ENCODE measurements around the gene ARFIP1. TPM values are rescaled to one million over a fixed set of nuclear protein-coding genes. Genes with fewer than 3 reads are reported as not detected.

The ARFIP1 gene
- total RNA-seq, 2 experiments from 2014 or later = 9.3 to 10.5 TPM

DNA sequence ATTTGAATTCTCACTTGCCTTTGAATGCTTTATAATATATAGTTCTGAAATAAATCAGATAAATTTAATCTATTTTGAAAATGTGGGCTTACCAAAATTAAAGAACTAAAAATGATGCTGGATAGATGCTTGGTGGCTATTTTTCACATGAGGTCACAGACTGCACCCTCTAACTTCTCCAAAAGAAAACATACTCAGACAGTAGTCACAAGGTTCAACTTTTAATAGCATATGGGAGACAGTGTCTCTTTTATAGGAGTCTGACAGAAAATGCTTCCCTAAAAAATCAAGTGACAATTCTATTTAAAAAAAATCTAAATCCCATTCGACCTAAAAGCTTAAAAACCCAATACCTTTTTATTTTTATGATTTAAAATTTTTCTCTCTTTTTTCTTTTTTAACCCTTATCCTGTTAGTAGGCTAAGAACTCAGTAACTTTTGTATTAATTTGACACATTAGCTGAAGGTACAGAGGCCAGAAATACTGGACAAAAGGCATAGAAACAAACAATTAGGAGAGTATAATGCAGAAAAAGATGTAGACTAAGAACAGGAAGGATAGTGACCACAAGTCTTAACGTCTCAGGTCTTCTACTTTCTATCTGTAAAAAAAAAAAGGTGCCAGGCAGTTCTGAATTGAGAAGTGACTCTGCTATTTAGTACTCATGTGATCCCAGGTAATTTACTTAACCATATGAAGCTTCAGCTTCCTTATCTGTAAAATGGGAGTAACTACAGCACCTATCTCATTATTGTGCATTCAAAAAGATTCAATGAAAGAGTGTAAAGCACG lies 7.8 kb upstream of the ARFIP1 start:
- ChIA-PET CTCF (no interaction called here), POLR2A (no interaction called here)
- DNase-seq = no peak
- H3K27me3 Mint-ChIP-seq = no peaks in the 10 kb centered on the region
- no peaks in the 10 kb centered on the region for H3K4me1 Mint-ChIP-seq (ENCODE audit: low read depth)
- H3K36me3 Mint-ChIP-seq = no peaks in the 10 kb centered on the region
- H3K9me3 Mint-ChIP-seq = no peaks in the 10 kb centered on the region
- intact Hi-C loops (cut with micrococcal nuclease) = loop anchor here (10.0 kb wide), 1 partner anchor 313 kb away; no protein-coding TSS in a partner anchor
- H3K4me3 Mint-ChIP-seq = no peak overlapping the region
- H3K27ac Mint-ChIP-seq = no peak overlapping the region

DNA sequence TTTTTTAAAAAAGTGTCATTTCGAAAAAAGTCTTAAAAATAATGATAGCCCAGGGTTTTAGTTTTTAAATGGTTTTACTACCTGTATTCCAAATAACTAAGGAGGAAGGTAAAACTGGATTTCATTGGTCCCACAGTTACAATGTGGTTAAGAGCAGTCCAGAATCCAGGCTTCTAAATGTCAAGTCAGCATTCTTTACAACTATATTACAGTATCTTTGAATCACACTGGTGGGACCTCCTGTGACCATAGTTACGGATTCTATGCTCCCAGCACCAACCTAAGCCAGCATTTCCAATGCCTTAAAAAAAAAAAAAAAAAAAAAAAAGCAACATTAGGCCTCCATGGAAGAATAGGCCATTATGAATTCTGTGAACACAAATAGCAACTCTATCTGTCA lies 6.4 kb upstream of the ARFIP1 start:
- intact Hi-C loops (cut with micrococcal nuclease) = loop anchor here (10.0 kb wide), 1 partner anchor 311 kb away; no protein-coding TSS in a partner anchor
- Mint-ChIP-seq H3K27ac (no peak overlapping the region), H3K4me1 (ENCODE audit: low read depth) (peaks cover 4% of the 10 kb centered on the region), H3K4me3 (no peak overlapping the region), H3K36me3 (no peaks in the 10 kb centered on the region), H3K9me3 (no peaks in the 10 kb centered on the region), H3K27me3 (peaks cover 3% of the 10 kb centered on the region)
- no peak for DNase-seq
- CTCF ChIA-PET = no interaction called here
- POLR2A ChIA-PET = no interaction called here

DNA sequence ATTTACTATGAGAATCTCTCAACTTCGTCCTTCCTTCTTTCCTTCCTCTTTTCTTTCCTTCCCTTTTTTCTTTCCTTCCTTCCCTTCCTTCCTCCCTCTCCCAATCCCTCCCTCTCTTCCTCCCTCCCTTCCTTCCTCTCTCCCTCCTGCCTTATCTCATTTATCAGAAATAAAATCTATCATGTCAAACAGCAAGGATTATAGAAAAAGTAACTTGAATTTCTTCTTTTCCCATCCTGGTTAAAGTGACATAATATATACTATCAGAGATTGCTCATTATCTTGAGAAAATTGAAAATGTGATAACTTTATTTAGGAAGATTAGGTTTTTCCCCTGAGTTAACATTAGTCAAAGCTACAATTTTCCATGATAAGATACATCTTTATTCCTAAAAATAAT lies 5.8 kb upstream of the ARFIP1 start:
- intact Hi-C loops (cut with micrococcal nuclease) = loop anchor here (10.0 kb wide), 1 partner anchor 311 kb away; no protein-coding TSS in a partner anchor
- Mint-ChIP-seq H3K9me3 (no peaks in the 10 kb centered on the region), H3K4me1 (ENCODE audit: low read depth) (peaks cover 10% of the 10 kb centered on the region), H3K36me3 (no peaks in the 10 kb centered on the region), H3K27me3 (peaks cover 3% of the 10 kb centered on the region), H3K4me3 (no peak overlapping the region), H3K27ac (no peak overlapping the region)
- ChIA-PET POLR2A (no interaction called here), CTCF (no interaction called here)
- DNase-seq = no peak

DNA sequence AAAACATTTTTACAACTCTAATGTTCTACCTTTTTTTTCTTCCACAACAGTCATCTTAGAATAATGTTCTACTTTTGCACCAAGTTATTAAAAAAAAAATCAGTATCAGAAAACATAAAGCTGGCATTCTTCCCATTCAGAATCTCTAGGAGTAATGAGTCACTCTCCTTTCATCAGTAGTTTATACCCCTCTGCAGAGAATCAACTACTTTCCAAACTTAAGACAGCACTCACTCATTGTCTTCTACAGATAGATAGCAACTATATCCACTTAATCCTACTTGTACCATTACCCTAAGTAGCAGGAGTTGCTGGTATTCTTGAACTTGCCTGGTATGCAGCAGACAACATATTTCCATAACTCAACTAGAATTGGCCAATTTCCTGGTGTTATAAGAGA lies 3.4 kb upstream of the ARFIP1 start:
- POLR2A ChIA-PET = no interaction called here

DNA sequence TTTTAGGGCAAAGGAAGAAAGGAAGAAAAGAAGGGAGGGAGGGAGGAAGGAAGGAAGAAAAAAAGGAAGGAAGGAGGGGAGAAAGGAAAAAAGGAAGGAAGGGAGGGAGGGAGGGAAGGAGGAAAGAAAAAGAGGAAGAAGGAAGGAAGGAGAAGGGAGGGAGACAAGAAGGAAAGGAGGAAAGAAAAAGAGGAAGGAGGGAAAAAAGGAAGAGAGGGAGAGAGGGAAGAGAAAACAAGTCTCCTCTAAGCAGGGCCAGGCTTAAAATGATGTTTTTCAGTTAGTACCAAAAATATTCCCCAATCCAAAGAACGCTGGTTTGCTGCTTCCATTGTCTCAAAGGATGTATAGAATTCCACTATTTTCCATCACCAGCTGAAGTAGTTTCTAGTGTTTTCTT lies 2.3 kb upstream of the ARFIP1 start:
- intact Hi-C loops (cut with micrococcal nuclease) = loop anchor here (5.0 to 10.0 kb wide), 2 partner anchors 307 to 370 kb away; no protein-coding TSS in a partner anchor

More for the DNA sequence above, 3.4 kb upstream of the ARFIP1 start:
- no peak for DNase-seq
- peaks cover 3% of the 10 kb centered on the region for H3K27me3 Mint-ChIP-seq
- H3K27ac Mint-ChIP-seq = no peak overlapping the region
- H3K9me3 Mint-ChIP-seq = no peaks in the 10 kb centered on the region
- intact Hi-C loops (cut with micrococcal nuclease) = loop anchor here (5.0 to 10.0 kb wide), 2 partner anchors 308 to 369 kb away; no protein-coding TSS in a partner anchor
- peaks cover 17% of the 10 kb centered on the region for H3K4me1 Mint-ChIP-seq (ENCODE audit: low read depth)
- H3K4me3 Mint-ChIP-seq = no peak overlapping the region
- H3K36me3 Mint-ChIP-seq = peaks cover 2% of the 10 kb centered on the region
- CTCF ChIA-PET = no interaction called here

DNA sequence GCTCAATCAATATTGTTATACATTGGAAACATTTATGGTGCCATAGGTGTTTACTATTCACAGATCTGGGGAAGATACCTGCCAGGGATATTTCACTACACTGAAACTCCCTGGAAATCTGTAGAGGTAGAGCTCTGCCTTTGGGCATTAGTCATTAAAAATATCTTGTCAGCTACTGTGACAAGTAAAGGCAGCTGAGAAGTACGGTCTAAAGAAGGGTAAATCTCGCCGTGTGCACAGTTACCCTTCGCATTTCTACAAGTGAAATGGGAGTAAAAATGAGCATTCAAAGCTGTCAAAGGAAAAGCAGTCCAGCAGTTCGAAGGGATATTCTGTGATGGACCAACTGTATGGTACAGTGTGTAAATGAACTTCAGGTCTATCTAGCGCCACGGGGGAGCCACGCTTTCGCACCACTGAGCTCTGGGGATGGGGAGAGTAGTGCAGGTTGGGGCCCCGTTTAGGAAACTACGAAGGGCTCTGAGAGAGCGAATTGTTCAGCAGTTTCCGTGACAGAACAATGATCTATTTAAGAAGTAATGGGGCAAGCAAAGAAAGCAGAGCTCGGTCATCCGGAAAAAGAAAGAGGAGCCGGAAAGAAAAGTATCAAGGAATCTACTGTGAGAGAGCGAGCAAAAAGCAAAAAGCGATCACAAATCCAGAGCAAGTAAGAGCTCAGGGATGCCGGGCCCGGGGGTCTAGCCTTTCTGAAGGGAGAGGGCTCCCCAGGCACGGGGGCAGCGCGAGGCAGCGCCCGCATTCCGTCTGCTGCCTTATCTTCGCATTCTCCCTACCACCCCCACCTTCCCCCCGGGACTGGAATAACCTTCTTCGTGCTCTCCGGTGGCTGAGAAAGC lies 870 bp upstream of the ARFIP1 start:
- intact Hi-C loops (cut with micrococcal nuclease) = loop anchor here (1.0 to 10.0 kb wide), 6 partner anchors 28 to 372 kb away; no protein-coding TSS in a partner anchor
- peak overlapping the region; percentile 95 for H3K4me3 Mint-ChIP-seq
- POLR2A ChIA-PET = interaction anchor here (0.8 to 1.6 kb wide), 5 partner anchors 34 to 244 kb away, joined by 3 to 4 read pairs (median 3); partner anchors contain the start of gene FBXW7
- H3K4me1 Mint-ChIP-seq (ENCODE audit: low read depth) = peaks cover 32% of the 10 kb centered on the region
- H3K9me3 Mint-ChIP-seq = no peaks in the 10 kb centered on the region
- peak; percentile 42 for DNase-seq
- H3K27me3 Mint-ChIP-seq = peaks cover 3% of the 10 kb centered on the region
- CTCF ChIA-PET = interaction anchor here (0.7 to 3.0 kb wide), 13 partner anchors 9 to 370 kb away, joined by 3 to 14 read pairs (median 3); partner anchors contain the start of genes FBXW7 and FHDC1
- peak overlapping the region; percentile 85 for H3K27ac Mint-ChIP-seq
- peaks cover 2% of the 10 kb centered on the region for H3K36me3 Mint-ChIP-seq

More for the DNA sequence above, 2.3 kb upstream of the ARFIP1 start:
- H3K36me3 Mint-ChIP-seq = peaks cover 2% of the 10 kb centered on the region
- peaks cover 29% of the 10 kb centered on the region for H3K4me1 Mint-ChIP-seq (ENCODE audit: low read depth)
- H3K9me3 Mint-ChIP-seq = no peaks in the 10 kb centered on the region
- CTCF ChIA-PET = no interaction called here
- POLR2A ChIA-PET = no interaction called here
- peaks cover 3% of the 10 kb centered on the region for H3K27me3 Mint-ChIP-seq
- DNase-seq = no peak
- H3K27ac Mint-ChIP-seq = no peak overlapping the region
- H3K4me3 Mint-ChIP-seq = no peak overlapping the region

DNA sequence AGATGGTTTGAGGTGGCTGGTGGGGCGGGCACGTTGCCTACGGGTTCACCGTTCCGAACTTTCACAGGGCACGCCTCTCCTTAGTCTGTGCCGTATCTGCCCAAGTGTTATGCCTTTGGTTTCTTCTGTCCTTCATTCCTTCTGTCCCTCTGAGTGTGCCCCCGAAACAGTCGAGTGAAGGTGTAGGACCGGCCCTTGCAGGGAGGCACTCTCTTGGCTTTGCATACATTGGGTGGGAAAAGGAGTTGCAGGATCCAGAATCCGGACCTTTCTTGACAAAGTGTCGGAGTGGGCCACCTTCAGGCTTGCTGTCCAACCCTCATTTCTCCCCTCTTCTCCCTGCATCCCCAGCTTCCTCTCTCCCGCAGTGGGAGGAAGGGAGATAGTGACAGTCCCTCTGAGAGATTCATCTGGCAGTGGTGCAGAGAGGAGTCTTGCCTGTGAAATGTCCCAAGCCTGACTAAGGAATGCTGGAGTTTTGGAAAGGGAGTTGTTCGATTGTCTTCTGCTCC lies 569 bp downstream of the ARFIP1 start:
- Mint-ChIP-seq H3K36me3 (peaks cover 2% of the 10 kb centered on the region), H3K27me3 (peaks cover 3% of the 10 kb centered on the region), H3K4me1 (ENCODE audit: low read depth) (peaks cover 38% of the 10 kb centered on the region), H3K9me3 (no peaks in the 10 kb centered on the region), H3K27ac (peak overlapping the region; percentile 85), H3K4me3 (peak overlapping the region; percentile 95)
- intact Hi-C loops (cut with micrococcal nuclease) = loop anchor here (5.0 kb wide), 2 partner anchors 243 to 898 kb away; partner anchors contain the start of gene FBXW7
- ChIA-PET CTCF (interaction anchor here (0.7 to 3.0 kb wide), 2 partner anchors 279 to 294 kb away, joined by 3 to 11 read pairs; no protein-coding TSS in a partner anchor), POLR2A (interaction anchor here (1.6 kb wide), 1 partner anchor 71 kb away, joined by 3 read pairs; no protein-coding TSS in a partner anchor)
- DNase-seq = no peak

DNA sequence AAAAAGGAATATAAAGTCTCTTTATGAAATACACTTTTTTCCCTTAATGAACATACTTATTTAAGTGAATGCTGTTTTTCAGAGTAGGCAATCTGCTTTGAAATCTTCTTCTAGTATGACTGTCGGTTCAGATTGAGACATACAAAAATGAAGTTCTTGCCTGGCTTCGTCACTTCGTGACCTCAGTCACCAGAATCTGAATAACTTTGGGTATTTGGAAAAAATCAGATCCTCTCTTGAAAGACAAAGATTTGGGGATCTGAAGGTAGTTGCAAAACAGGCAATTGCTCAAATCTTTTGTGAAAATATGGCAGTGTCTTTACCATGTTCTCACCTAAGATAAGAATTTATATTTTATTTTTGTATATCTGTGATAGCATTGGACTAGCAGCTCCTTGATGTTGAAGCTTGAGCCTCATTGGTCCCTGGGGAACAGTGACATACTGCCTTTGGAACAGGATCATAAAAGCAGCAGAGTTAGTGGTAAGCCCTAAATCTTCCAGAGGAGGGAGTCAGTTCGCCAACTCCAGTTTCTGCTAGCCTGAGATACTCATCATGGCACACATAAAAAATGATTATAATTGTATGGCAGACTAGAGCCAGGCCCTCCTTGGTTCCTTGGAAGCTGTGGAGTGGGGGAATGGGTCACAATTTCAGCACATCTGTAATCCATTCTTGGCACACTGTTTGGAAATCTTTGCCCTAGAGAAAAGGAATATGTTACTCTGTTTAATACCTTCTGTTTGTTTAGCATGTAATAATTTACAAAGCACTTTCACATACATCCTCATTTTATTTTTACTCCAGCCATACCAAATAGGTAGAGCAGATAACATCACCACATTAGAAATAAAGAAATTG lies 5.0 kb downstream of the ARFIP1 start:
- H3K9me3 Mint-ChIP-seq = no peaks in the 10 kb centered on the region
- CTCF ChIA-PET = interaction anchor here (1.4 kb wide), 1 partner anchor 299 kb away, joined by 3 read pairs; no protein-coding TSS in a partner anchor
- H3K36me3 Mint-ChIP-seq = peaks cover 6% of the 10 kb centered on the region
- intact Hi-C loops (cut with micrococcal nuclease) = loop anchor here (5.0 kb wide), 2 partner anchors 247 to 902 kb away; partner anchors contain the start of gene FBXW7
- no peak for DNase-seq
- H3K27ac Mint-ChIP-seq = no peak overlapping the region
- no peaks in the 10 kb centered on the region for H3K27me3 Mint-ChIP-seq
- peaks cover 40% of the 10 kb centered on the region for H3K4me1 Mint-ChIP-seq (ENCODE audit: low read depth)
- no peak overlapping the region for H3K4me3 Mint-ChIP-seq
- POLR2A ChIA-PET = no interaction called here

DNA sequence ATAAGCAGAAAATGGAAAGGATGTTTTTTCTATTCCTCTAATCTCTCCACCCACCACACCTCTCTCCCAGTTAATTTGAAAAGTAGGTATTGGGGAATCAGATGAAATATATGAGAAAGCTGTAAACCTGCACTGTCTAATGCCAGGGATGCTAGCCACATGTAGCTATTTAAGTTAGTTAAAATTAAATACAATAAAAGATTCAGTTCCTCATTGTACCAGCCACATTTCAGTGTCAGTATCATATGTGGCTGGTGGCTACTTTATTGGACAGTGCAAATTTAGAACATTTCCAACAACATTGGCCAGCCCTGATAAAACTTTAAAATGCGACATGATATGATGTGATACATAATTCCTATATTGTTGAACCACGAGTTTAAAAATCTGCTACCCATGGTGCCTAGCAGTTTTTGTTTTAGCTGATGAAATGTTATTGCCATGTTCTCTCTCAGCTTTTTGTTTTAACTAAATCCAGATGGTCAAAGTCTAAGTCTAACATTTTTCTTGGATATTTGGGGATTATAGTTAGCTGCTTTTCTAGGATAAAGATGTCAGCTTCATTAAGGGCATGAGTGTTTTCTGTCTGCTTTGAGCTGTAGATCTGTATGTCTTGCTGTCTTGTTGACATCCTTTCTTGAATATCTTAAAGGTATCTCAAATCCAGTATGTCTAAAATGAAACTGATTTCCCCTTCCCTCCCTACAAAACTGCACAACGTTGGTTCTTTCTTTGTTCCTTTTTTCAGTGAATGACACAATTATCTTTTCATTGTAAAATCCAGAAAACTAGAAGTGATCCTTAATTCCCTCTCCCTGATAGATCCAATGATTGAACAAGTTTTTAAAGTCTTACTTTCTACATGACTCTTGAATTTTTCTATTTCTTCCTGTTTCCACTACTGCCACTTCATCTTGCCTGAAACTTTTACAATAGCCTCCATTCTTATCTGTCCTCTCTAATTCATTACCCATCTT lies 6.2 kb downstream of the ARFIP1 start:
- ChIA-PET CTCF (interaction anchor here (1.1 kb wide), 1 partner anchor 23 kb away, joined by 3 read pairs; no protein-coding TSS in a partner anchor), POLR2A (interaction anchor here (0.6 kb wide), 1 partner anchor 1815 kb away, joined by 3 read pairs; no protein-coding TSS in a partner anchor)
- Mint-ChIP-seq H3K36me3 (peaks cover 5% of the 10 kb centered on the region), H3K4me3 (no peak overlapping the region), H3K27me3 (no peaks in the 10 kb centered on the region), H3K27ac (no peak overlapping the region), H3K9me3 (no peaks in the 10 kb centered on the region), H3K4me1 (ENCODE audit: low read depth) (peaks cover 34% of the 10 kb centered on the region)
- DNase-seq = no peak
- intact Hi-C loops (cut with micrococcal nuclease) = no loop called here

DNA sequence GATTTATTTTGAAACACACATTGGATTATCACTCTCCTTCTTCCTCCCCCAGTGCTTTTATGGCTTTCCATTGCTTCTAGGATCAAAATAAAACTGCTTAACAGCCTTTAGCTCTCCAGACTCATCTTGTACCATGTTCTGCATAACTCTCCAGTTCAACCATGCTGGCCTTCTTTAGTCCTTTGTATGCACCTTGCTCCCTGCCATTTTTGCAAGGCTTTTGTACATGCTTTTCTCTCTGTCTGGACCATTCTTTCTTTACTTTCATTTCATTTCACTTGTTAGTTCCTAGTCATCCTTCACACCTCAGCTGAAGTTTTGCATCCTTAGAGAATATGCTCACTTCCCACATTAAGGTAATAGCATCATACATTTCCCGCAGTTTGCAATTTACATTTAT lies 6.9 kb downstream of the ARFIP1 start:
- no peak for DNase-seq
- H3K36me3 Mint-ChIP-seq = peaks cover 5% of the 10 kb centered on the region
- CTCF ChIA-PET = interaction anchor here (1.1 kb wide), 1 partner anchor 22 kb away, joined by 3 read pairs; no protein-coding TSS in a partner anchor
- intact Hi-C loops (cut with micrococcal nuclease) = no loop called here
- peaks cover 31% of the 10 kb centered on the region for H3K4me1 Mint-ChIP-seq (ENCODE audit: low read depth)
- no peaks in the 10 kb centered on the region for H3K9me3 Mint-ChIP-seq
- no peak overlapping the region for H3K4me3 Mint-ChIP-seq
- H3K27me3 Mint-ChIP-seq = no peaks in the 10 kb centered on the region
- no peak overlapping the region for H3K27ac Mint-ChIP-seq
- POLR2A ChIA-PET = no interaction called here

Measured in activated CD4-positive, alpha-beta memory T cell treated with anti-CD3 and anti-CD28 coated beads for 36 hours (primary cell).